Measurements from ENCODE around the gene SLC35F3. TPM values are rescaled to one million over a fixed set of nuclear protein-coding genes. Genes with fewer than 3 reads are reported as not detected.

The SLC35F3 gene
- total RNA-seq, 2 experiments from 2014 or later = not detected

DNA sequence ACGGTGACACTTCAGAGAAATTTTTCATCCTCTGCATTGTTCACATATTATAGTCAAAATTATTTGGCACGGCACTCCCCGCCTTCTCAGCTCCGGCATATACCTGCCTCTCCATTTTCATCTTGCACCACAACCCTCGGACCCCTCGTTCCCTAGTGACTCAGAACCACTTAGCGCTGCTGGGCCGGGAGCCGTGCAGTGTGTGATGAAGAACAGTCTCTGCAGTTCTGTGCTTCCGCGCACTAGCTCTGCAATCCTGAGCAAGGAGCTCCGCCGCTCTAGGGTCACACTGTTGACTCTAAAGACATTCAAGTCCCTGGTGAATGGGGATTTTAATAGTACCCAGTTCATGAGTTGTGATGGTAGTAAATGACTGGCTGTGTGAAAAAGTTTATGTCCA, 221.2 kb downstream of the SLC35F3 start:
- intact Hi-C loops (cut with micrococcal nuclease; ENCODE audit: unreplicated experiment) = no loop called here
- Histone ChIP-seq H3K4me3 (ENCODE audit: low read depth, low read length, poor library complexity, severe bottlenecking) (no peak overlapping the region), H2AFZ (ENCODE audit: low read length) (no peak overlapping the region), H3K4me1 (ENCODE audit: insufficient read depth, low read length, poor library complexity, severe bottlenecking) (no peaks in the 10 kb centered on the region), H3K9me2 (ENCODE audit: insufficient read depth, low read length) (no peaks in the 10 kb centered on the region), H4K20me1 (ENCODE audit: insufficient read depth, low read length) (no peaks in the 10 kb centered on the region), H3K27ac (ENCODE audit: low read depth, low read length, poor library complexity, severe bottlenecking) (no peak overlapping the region), H3K79me2 (ENCODE audit: insufficient read depth, low read depth, low read length) (no peaks in the 10 kb centered on the region), H3K9me3 (ENCODE audit: low read length) (no peaks in the 10 kb centered on the region), H3K36me3 (ENCODE audit: insufficient read depth, low read length) (no peaks in the 10 kb centered on the region), H3K4me2 (ENCODE audit: low read length) (no peak overlapping the region)
- no peak for DNase-seq (ENCODE audit: low spot score)
- BruUV-seq (replicated peaks) = no TSS peak
- ChIA-PET CTCF (ENCODE audit: unreplicated experiment) (no interaction called here), POLR2A (no interaction called here)
- TF ChIP-seq, protein P1, sequence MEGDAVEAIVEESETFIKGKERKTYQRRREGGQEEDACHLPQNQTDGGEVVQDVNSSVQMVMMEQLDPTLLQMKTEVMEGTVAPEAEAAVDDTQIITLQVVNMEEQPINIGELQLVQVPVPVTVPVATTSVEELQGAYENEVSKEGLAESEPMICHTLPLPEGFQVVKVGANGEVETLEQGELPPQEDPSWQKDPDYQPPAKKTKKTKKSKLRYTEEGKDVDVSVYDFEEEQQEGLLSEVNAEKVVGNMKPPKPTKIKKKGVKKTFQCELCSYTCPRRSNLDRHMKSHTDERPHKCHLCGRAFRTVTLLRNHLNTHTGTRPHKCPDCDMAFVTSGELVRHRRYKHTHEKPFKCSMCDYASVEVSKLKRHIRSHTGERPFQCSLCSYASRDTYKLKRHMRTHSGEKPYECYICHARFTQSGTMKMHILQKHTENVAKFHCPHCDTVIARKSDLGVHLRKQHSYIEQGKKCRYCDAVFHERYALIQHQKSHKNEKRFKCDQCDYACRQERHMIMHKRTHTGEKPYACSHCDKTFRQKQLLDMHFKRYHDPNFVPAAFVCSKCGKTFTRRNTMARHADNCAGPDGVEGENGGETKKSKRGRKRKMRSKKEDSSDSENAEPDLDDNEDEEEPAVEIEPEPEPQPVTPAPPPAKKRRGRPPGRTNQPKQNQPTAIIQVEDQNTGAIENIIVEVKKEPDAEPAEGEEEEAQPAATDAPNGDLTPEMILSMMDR (conservative IDR thresholded peaks at IDR 0.05; ENCODE audit: low read length) = no peak
- TF ChIP-seq EZH2phosphoT487 (IDR thresholded peaks at IDR 0.05; ENCODE audit: borderline replicate concordance, low read depth, low read length) = no peak

DNA sequence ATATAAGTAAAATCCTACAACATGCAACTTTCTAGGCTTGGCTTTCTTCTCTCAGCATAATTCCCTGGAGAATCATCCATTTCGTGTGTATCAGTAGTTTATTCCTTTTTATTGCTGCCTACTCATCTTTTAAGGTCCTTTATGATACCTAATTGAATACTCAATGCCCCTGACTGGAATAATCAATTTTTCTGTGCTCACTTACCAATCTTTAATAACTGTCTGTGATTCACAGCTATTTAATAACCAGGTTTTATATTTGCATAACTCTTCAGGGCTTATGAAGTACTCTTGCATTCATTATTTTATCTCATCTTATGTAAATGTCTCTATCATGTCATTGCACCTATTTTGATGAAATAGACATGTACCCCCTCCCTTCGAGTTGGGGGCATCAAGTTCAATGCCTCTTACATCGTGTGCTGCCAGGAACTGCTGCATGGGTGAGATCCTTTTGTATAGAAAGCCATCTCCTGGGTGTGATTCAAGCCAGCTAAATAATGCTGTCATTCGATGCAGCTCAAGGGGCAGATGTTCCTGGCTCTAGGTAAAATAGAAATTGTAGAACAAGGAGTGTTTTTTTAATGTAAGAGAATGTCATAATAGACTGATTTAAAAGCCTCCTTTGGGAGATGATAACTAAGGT, 222.7 kb downstream of the SLC35F3 start:
- Histone ChIP-seq H3K4me1 (ENCODE audit: insufficient read depth, low read length, poor library complexity, severe bottlenecking) (no peaks in the 10 kb centered on the region), H3K4me3 (ENCODE audit: low read depth, low read length, poor library complexity, severe bottlenecking) (no peak overlapping the region), H3K9me3 (ENCODE audit: low read length) (no peaks in the 10 kb centered on the region), H3K79me2 (ENCODE audit: insufficient read depth, low read depth, low read length) (no peaks in the 10 kb centered on the region), H2AFZ (ENCODE audit: low read length) (no peak overlapping the region), H3K9me2 (ENCODE audit: insufficient read depth, low read length) (no peaks in the 10 kb centered on the region), H3K36me3 (ENCODE audit: insufficient read depth, low read length) (no peaks in the 10 kb centered on the region), H4K20me1 (ENCODE audit: insufficient read depth, low read length) (no peaks in the 10 kb centered on the region), H3K27ac (ENCODE audit: low read depth, low read length, poor library complexity, severe bottlenecking) (no peak overlapping the region), H3K4me2 (ENCODE audit: low read length) (no peak overlapping the region)
- ChIA-PET POLR2A (no interaction called here), CTCF (ENCODE audit: unreplicated experiment) (no interaction called here)
- no peak for DNase-seq (ENCODE audit: low spot score)
- BruUV-seq (replicated peaks) = no TSS peak
- TF ChIP-seq, protein P1 (conservative IDR thresholded peaks at IDR 0.05; ENCODE audit: low read length) = no peak
- no peak for TF ChIP-seq EZH2phosphoT487 (IDR thresholded peaks at IDR 0.05; ENCODE audit: borderline replicate concordance, low read depth, low read length)
- intact Hi-C loops (cut with micrococcal nuclease; ENCODE audit: unreplicated experiment) = no loop called here

DNA sequence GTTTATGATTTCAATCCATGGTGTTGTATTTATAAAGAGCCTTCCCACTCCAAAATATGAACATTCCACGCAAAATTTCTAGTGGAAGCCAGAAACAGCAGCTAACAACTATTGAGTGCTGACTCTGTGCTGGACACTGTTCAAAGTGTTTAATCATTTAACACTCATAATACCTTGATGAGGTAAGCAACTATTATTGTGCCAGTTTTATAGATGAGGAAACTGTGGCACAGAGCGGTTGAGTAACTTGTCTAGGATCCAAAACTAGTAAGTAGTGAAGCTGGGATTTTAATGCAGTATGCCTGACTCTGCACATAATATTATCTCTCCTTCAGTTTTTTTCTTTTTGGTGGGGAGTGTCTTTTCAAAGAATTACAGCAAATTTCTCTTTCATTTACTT, 228.3 kb downstream of the SLC35F3 start:
- Histone ChIP-seq H3K9me3 (ENCODE audit: low read length) (no peaks in the 10 kb centered on the region), H3K79me2 (ENCODE audit: insufficient read depth, low read depth, low read length) (no peaks in the 10 kb centered on the region), H3K9me2 (ENCODE audit: insufficient read depth, low read length) (no peaks in the 10 kb centered on the region), H3K4me1 (ENCODE audit: insufficient read depth, low read length, poor library complexity, severe bottlenecking) (no peaks in the 10 kb centered on the region), H3K4me2 (ENCODE audit: low read length) (no peak overlapping the region), H3K36me3 (ENCODE audit: insufficient read depth, low read length) (no peaks in the 10 kb centered on the region), H3K4me3 (ENCODE audit: low read depth, low read length, poor library complexity, severe bottlenecking) (no peak overlapping the region), H3K27ac (ENCODE audit: low read depth, low read length, poor library complexity, severe bottlenecking) (no peak overlapping the region), H2AFZ (ENCODE audit: low read length) (no peak overlapping the region), H4K20me1 (ENCODE audit: insufficient read depth, low read length) (no peaks in the 10 kb centered on the region)
- BruUV-seq (replicated peaks) = no TSS peak
- TF ChIP-seq, protein P1 (conservative IDR thresholded peaks at IDR 0.05; ENCODE audit: low read length) = no peak
- TF ChIP-seq EZH2phosphoT487 (IDR thresholded peaks at IDR 0.05; ENCODE audit: borderline replicate concordance, low read depth, low read length) = no peak
- ChIA-PET CTCF (ENCODE audit: unreplicated experiment) (no interaction called here), POLR2A (no interaction called here)
- intact Hi-C loops (cut with micrococcal nuclease; ENCODE audit: unreplicated experiment) = no loop called here
- no peak for DNase-seq (ENCODE audit: low spot score)
